Measurements from ENCODE around the gene B4GALT1. TPM values are rescaled to one million over a fixed set of nuclear protein-coding genes. Genes with fewer than 3 reads are reported as not detected.

B4GALT1 gene
- total RNA-seq, 4 donors from 2014 or later = 88.3 to 119 (median 103) TPM

- Histone ChIP-seq H3K36me3 (peaks cover 12 to 13% of the 10 kb centered on the region in 2 donors), H3K27me3 (no peaks in the 10 kb centered on the region), H3K9me3 (no peaks in the 10 kb centered on the region), H3K4me3 (replicated peaks in 1 of 3) (no peak overlapping the region), H3K27ac (peak overlapping the region in 2 of 3 donors; percentile 3 to 4), H3K4me1 (peaks cover 51 to 86% of the 10 kb centered on the region in 2 donors)
- no peak for DNase-seq
- no peak for TF ChIP-seq CTCF (IDR thresholded peaks at IDR 0.05)
- no peak for TF ChIP-seq POLR2A (IDR thresholded peaks at IDR 0.05)
- 90 to 100% methylated on average over 7 to 11 of the region's 11 CpGs for WGBS, 2 donors
- intact Hi-C loops (cut with DNase I) = no loop called here
Observed at GRCh38 chr9:33137781-33138264, 29.3 kb downstream of the B4GALT1 start.

DNA sequence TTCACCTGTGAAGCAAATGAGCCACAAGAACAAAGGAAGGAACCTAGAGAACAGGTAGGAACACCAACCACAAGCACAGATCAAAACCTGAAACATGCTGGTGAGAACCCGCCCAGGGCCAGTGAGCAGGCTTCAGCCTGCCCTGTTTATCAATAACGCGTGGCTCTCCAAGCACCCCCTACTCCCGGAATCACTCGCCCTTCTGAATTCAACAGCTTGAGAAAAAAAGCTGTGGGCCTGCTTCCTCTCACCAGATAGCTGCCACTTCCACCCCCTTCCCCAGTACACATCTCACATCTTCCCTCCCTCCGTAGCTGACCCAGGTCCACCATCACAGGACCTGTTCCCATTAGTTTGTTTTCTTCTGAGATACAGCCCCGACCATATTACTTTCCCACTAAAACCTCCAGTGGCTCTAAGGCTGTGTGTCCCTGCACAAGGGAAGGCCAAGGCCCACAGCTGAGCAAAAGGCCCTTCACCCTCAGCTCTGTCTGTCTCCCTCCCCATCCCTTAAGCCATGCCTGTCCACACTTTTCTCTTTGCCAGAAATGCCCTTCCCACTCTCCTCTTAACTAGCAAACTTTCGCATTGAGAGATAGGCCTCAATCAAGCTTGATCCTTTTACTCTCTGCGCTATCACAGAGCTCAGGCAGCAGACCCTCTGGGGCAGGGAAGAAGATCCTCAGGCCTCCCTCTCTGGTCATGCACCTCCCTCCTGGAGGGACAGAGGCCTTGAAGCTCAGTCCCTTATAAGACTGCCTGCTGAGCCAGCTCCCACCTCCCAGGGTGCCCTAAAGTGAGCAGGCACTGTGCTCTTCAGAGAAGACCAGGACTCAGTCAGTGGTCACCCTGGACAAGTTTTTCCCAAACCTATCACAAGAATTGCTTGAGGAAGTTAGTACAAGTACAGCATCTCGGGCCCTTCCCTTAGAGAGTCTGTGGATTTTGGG, 30.1 kb downstream of the B4GALT1 start:
- H3K27ac ChIP-seq = peak overlapping the region in 2 of 3 donors; percentile 4 to 6
- H3K4me3 ChIP-seq (replicated peaks in 1 of 3) = no peak overlapping the region
- WGBS, 2 donors = 73 to 74% methylated on average over 10 of the region's 10 CpGs
- intact Hi-C loops (cut with DNase I) = no loop called here
- H3K4me1 ChIP-seq = peaks cover 43 to 82% of the 10 kb centered on the region in 2 donors
- H3K9me3 ChIP-seq = no peaks in the 10 kb centered on the region
- no peak for TF ChIP-seq POLR2A (IDR thresholded peaks at IDR 0.05)
- no peaks in the 10 kb centered on the region for H3K27me3 ChIP-seq
- peaks cover 16 to 17% of the 10 kb centered on the region in 2 donors for H3K36me3 ChIP-seq
- no peak for DNase-seq

GRCh38 chr9:33135470-33135958, 31.6 kb downstream of the B4GALT1 start:
- WGBS, 2 donors = 77 to 79% methylated on average over 7 to 8 of the region's 8 CpGs
- DNase-seq = no peak
- Histone ChIP-seq H3K4me3 (replicated peaks in 1 of 3) (no peak overlapping the region), H3K4me1 (peaks cover 28 to 78% of the 10 kb centered on the region in 2 donors), H3K27me3 (no peaks in the 10 kb centered on the region), H3K27ac (peak overlapping the region in 1 of 3 donors; percentile 8), H3K36me3 (peaks cover 16 to 17% of the 10 kb centered on the region in 2 donors), H3K9me3 (no peaks in the 10 kb centered on the region)
- TF ChIP-seq CTCF (IDR thresholded peaks at IDR 0.05) (no peak), POLR2A (IDR thresholded peaks at IDR 0.05) (no peak)
- intact Hi-C loops (cut with DNase I) = no loop called here

- Histone ChIP-seq H3K4me1 (peaks cover 24 to 76% of the 10 kb centered on the region in 2 donors), H3K36me3 (peaks cover 18 to 20% of the 10 kb centered on the region in 2 donors), H3K27ac (peak overlapping the region in 1 of 3 donors; percentile 8), H3K4me3 (replicated peaks in 1 of 3) (no peak overlapping the region), H3K9me3 (no peaks in the 10 kb centered on the region), H3K27me3 (no peaks in the 10 kb centered on the region)
- WGBS, 2 donors = 86 to 96% methylated on average over 1 to 8 of the region's 8 CpGs
- no peak for DNase-seq
- intact Hi-C loops (cut with DNase I) = no loop called here
- no peak for TF ChIP-seq POLR2A (IDR thresholded peaks at IDR 0.05)
- TF ChIP-seq CTCF (IDR thresholded peaks at IDR 0.05) = no peak
Observed at GRCh38 chr9:33135031-33135461, 32.1 kb downstream of the B4GALT1 start.

- Histone ChIP-seq H3K27me3 (no peaks in the 10 kb centered on the region), H3K9me3 (no peaks in the 10 kb centered on the region), H3K4me3 (replicated peaks in 1 of 3) (no peak overlapping the region), H3K36me3 (peaks cover 25 to 26% of the 10 kb centered on the region in 2 donors), H3K4me1 (peaks cover 5 to 69% of the 10 kb centered on the region in 2 donors), H3K27ac (no peak overlapping the region)
- TF ChIP-seq POLR2A (IDR thresholded peaks at IDR 0.05) = no peak
- TF ChIP-seq CTCF (IDR thresholded peaks at IDR 0.05) = no peak
- no peak for DNase-seq
- 93 to 94% methylated on average over 7 of the region's 7 CpGs for WGBS, 2 donors
- intact Hi-C loops (cut with DNase I) = no loop called here
Observed at GRCh38 chr9:33133186-33133585, 34.0 kb downstream of the B4GALT1 start.

All from thyroid gland (tissue), 4 donors.